SK-N-SH treated with all-trans-retinoic acid at 6 μM for 48 hours (cell line): Measurements from ENCODE around the gene LRP5.

Experiments used
- BACH2 ChIP-seq: fragments of 250-450 bp; sonication (Bioruptor Pico); IDR thresholded peaks from 2 replicates; pipeline ENCODE4 v1.9.0; 2021; ENCODE audit warnings: mild to moderate bottlenecking, borderline replicate concordance
- CSDC2 ChIP-seq: fragments of 250-450 bp; sonication (Bioruptor Pico); IDR thresholded peaks from 2 replicates; pipeline ENCODE4 v1.5.0; 2020; ENCODE audit warnings: mild to moderate bottlenecking, moderate library complexity
- ISL1 ChIP-seq: fragments of 250-450 bp; sonication (Bioruptor Pico); IDR thresholded peaks from 2 replicates; pipeline ENCODE4 v2.1.2; 2022; ENCODE audit warnings: mild to moderate bottlenecking, moderate library complexity
- PATZ1 ChIP-seq: fragments of 250-450 bp; sonication (Bioruptor Pico); IDR thresholded peaks from 2 replicates; pipeline ENCODE4 v1.8.0; 2020; ENCODE audit warnings: mild to moderate bottlenecking, moderate library complexity, borderline replicate concordance
- POU6F1 ChIP-seq: fragments of 250-450 bp; sonication (Bioruptor Pico); IDR thresholded peaks from 2 replicates; pipeline ENCODE4 v1.8.0; 2021; ENCODE audit warnings: low read depth, mild to moderate bottlenecking, moderate library complexity, borderline replicate concordance
- TOX ChIP-seq: fragments of 250-450 bp; sonication (Bioruptor Pico); IDR thresholded peaks from 2 replicates; pipeline ENCODE4 v1.8.0; 2021; ENCODE audit warnings: mild to moderate bottlenecking, moderate library complexity, borderline replicate concordance
- TSHZ2 ChIP-seq: fragments of 250-450 bp; sonication (Bioruptor Pico); IDR thresholded peaks from 2 replicates; pipeline ENCODE4 v1.5.0; 2020; ENCODE audit warnings: mild to moderate bottlenecking, moderate library complexity
- ZC3H10 ChIP-seq: fragments of 250-450 bp; sonication (Bioruptor Pico); IDR thresholded peaks from 2 replicates; pipeline ENCODE4 v1.5.1; 2021; ENCODE audit warnings: mild to moderate bottlenecking, moderate library complexity
- ZFP3 ChIP-seq: fragments of 250-450 bp; sonication (Bioruptor Pico); IDR thresholded peaks from 2 replicates; pipeline ENCODE4 v1.5.0; 2020; ENCODE audit warnings: mild to moderate bottlenecking, moderate library complexity
- ZFP30 ChIP-seq: fragments of 450-650 bp; formaldehyde crosslinking; IDR thresholded peaks from 2 replicates; pipeline ENCODE4 v1.5.0; 2022; ENCODE audit warnings: mild to moderate bottlenecking, moderate library complexity
- ZNF565 ChIP-seq: fragments of 450-650 bp; formaldehyde crosslinking; conservative IDR thresholded peaks from 2 replicates; pipeline ENCODE4 v1.5.0; 2020; ENCODE audit warnings: low read depth, mild to moderate bottlenecking, moderate library complexity
- ZNF8 ChIP-seq: fragments of 450-650 bp; formaldehyde crosslinking; IDR thresholded peaks from 2 replicates; pipeline ENCODE4 v1.5.0; 2020; ENCODE audit warnings: mild to moderate bottlenecking, moderate library complexity
- TF ChIP-seq, protein P1 (sequence below): fragments of 250-450 bp; sonication (Bioruptor Pico); IDR thresholded peaks from 2 replicates; pipeline ENCODE4 v1.5.1; 2020; ENCODE audit warnings: low read depth, mild to moderate bottlenecking, moderate library complexity

DNA sequence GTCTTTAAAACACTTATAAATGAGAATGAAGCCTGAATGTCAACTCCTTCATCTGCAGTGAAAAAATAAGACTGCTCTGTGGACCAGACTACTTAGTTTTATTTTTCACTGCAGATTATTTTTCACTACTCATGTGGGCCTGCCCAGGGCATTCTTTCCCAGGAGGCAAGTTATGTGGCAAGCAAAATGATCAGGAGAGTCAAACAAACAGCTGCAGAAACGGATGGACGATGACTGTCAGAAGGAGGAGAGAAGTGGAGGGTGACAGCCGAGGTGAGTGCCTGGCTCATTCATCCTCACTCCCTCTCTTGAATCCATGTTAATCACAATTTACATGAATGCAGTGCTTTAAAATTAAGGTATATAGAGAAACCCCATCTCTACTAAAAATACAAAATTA lies 5.8 kb upstream of the LRP5 start:
- TF ChIP-seq ZC3H10 (CRISPR knock-in tag) (no peak), CSDC2 (CRISPR knock-in tag) (no peak), ZFP30 (CRISPR knock-in tag) (no peak), ZNF565 (no peak), PATZ1 (CRISPR knock-in tag) (no peak), TSHZ2 (CRISPR knock-in tag) (no peak), BACH2 (CRISPR knock-in tag) (no peak), POU6F1 (CRISPR knock-in tag) (no peak), ISL1 (CRISPR knock-in tag) (no peak), ZFP3 (no peak), TOX (CRISPR knock-in tag) (no peak), ZNF8 (CRISPR knock-in tag) (no peak)
- TF ChIP-seq, protein P1, sequence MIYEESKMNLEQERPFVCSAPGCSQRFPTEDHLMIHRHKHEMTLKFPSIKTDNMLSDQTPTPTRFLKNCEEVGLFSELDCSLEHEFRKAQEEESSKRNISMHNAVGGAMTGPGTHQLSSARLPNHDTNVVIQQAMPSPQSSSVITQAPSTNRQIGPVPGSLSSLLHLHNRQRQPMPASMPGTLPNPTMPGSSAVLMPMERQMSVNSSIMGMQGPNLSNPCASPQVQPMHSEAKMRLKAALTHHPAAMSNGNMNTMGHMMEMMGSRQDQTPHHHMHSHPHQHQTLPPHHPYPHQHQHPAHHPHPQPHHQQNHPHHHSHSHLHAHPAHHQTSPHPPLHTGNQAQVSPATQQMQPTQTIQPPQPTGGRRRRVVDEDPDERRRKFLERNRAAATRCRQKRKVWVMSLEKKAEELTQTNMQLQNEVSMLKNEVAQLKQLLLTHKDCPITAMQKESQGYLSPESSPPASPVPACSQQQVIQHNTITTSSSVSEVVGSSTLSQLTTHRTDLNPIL (CRISPR knock-in tag), result no peak
